Measurements from ENCODE around the gene ASB10.

DNA sequence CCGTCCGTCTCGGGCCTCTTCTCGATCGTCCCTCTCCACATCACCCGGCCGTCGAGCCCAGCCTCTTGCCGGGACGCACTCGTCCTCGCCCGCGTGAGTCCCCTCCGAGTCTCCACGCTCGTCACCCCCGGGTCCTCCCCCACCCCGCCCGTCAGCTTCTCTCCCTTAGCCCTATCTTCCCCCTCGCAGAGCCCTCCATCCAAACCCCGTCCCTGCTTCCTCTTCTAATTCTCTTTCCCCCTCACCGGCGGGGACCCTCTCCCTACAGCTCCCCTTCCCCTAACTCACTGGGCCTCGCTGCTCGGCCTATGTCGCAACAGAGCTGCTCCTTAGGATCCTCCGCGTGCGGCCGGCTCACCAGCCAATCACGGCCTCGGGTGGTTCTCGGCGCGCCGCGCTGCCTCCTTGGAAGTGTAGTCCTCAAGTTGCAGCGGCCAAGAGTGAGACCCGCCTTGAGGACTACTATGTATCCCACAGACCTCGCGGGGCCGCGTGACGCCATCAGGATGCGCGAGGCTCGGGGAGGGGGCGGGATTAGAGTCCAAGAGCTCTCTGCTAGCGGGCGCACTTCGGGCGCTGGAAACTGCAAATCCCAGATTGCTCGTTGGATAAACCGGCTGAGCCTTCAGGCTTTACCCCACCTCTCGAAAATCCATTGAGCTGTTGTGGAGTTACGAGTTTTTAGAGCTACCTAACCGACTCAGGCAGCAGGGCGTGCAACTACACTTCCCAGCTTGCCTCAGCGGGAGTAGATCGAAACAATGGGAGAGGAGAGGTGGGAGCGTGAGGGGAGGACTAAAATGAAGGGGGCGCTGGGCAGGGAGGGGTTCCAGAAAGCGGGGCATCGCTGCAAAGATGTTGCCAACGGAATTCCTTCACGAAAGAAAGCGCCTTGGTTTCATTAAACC lies 40.1 kb upstream of the ASB10 start, which contains the start of gene ABCF2:
- TF ChIP-seq, protein P1, sequence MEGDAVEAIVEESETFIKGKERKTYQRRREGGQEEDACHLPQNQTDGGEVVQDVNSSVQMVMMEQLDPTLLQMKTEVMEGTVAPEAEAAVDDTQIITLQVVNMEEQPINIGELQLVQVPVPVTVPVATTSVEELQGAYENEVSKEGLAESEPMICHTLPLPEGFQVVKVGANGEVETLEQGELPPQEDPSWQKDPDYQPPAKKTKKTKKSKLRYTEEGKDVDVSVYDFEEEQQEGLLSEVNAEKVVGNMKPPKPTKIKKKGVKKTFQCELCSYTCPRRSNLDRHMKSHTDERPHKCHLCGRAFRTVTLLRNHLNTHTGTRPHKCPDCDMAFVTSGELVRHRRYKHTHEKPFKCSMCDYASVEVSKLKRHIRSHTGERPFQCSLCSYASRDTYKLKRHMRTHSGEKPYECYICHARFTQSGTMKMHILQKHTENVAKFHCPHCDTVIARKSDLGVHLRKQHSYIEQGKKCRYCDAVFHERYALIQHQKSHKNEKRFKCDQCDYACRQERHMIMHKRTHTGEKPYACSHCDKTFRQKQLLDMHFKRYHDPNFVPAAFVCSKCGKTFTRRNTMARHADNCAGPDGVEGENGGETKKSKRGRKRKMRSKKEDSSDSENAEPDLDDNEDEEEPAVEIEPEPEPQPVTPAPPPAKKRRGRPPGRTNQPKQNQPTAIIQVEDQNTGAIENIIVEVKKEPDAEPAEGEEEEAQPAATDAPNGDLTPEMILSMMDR (conservative IDR thresholded peaks at IDR 0.05; ENCODE audit: low read depth, low read length), result no peak
- TF ChIP-seq RFX5 (IDR thresholded peaks at IDR 0.05; ENCODE audit: low read depth, low read length) (0 out of 2 replicates have a peak, but pooled peaks have one; percentile 39), POLR2A (IDR thresholded peaks at IDR 0.05; ENCODE audit: low read depth, low read length) (peak; percentile 77), RCOR1 (IDR thresholded peaks at IDR 0.05; ENCODE audit: insufficient replicate concordance, low read length) (no peak), MAFK (IDR thresholded peaks at IDR 0.05; ENCODE audit: low read depth, low read length) (no peak), USF2 (IDR thresholded peaks at IDR 0.05; ENCODE audit: low read depth, low read length) (peak; percentile 76)

Measured in IMR-90 (cell line).